WTC11 (cell line): ENCODE measurements around the gene ACYP2. TPM values are rescaled to one million over a fixed set of nuclear protein-coding genes. Genes with fewer than 3 reads are reported as not detected.

Experiments used
- ATAC-seq: fragments of 200-7000 bp; cut with Tn5 transposase; 2 replicates; pipeline ENCODE4 v1.10.0; 2021; ENCODE audit warnings: mild to moderate bottlenecking, moderate library complexity
- CTCF ChIA-PET: fragments of 300-600 bp; sonication (Branson Sonifier 250); formaldehyde crosslinking; loops from one replicate; lab custom pipeline; 2021; ENCODE audit warnings: antibody characterized with exemption; lab: Charles Lee
- POLR2A ChIA-PET: fragments of 350-600 bp; sonication (Branson Sonifier 250); formaldehyde crosslinking; loops from one replicate; lab custom pipeline; 2021; ENCODE audit warnings: antibody characterized with exemption; lab: Charles Lee
- DNase-seq: peaks from one replicate; pipeline ENCODE4 v3.0.0; 2021; ENCODE audit warnings: low spot score
- H3K27ac Mint-ChIP-seq: 2 replicates; pipeline ENCODE4 v1.8.0; 2021; ENCODE audit warnings: mixed read lengths
- H3K27me3 Mint-ChIP-seq: 2 replicates; pipeline ENCODE4 v1.8.0; 2021; ENCODE audit warnings: low read depth, mild to moderate bottlenecking, moderate library complexity, mixed read lengths
- H3K36me3 Mint-ChIP-seq: 2 replicates; pipeline ENCODE4 v1.8.0; 2021; ENCODE audit warnings: mixed read lengths
- H3K4me1 Mint-ChIP-seq: 2 replicates; pipeline ENCODE4 v1.8.0; 2022; ENCODE audit warnings: mixed read lengths
- H3K4me3 Mint-ChIP-seq: 2 replicates; pipeline ENCODE4 v1.8.0; 2021; ENCODE audit warnings: mild to moderate bottlenecking, moderate library complexity, mixed read lengths
- H3K9me3 Mint-ChIP-seq: 2 replicates; pipeline ENCODE4 v1.8.0; 2021; ENCODE audit warnings: mixed read lengths
- ATF1 ChIP-seq: sonication (generic); formaldehyde crosslinking; IDR thresholded peaks from 2 replicates; pipeline ENCODE4 v1.8.1; 2023; ENCODE audit warnings: mild to moderate bottlenecking, moderate library complexity, missing genetic modification reagents
- CBFB ChIP-seq: sonication (generic); formaldehyde crosslinking; IDR thresholded peaks from 2 replicates; pipeline ENCODE4 v1.8.1; 2022; ENCODE audit warnings: mild to moderate bottlenecking, low read depth, missing genetic modification reagents
- CTCF ChIP-seq: fragments of 200-600 bp; IDR thresholded peaks from 2 replicates; pipeline ENCODE4 v1.8.0; 2022; ENCODE audit warnings: antibody characterized with exemption
- ELF4 ChIP-seq: sonication (generic); formaldehyde crosslinking; IDR thresholded peaks from 2 replicates; pipeline ENCODE4 v1.8.1; 2022; ENCODE audit warnings: low read depth, mild to moderate bottlenecking, moderate library complexity, missing genetic modification reagents
- EMX1 ChIP-seq: fragments of 250-450 bp; sonication (Bioruptor Pico); IDR thresholded peaks from 2 replicates; pipeline ENCODE4 v1.8.0; 2021; ENCODE audit warnings: mild to moderate bottlenecking
- FOXP4 ChIP-seq: sonication (generic); formaldehyde crosslinking; IDR thresholded peaks from 2 replicates; pipeline ENCODE4 v1.8.0; 2022; ENCODE audit warnings: mild to moderate bottlenecking, missing genetic modification reagents
- HMGA2 ChIP-seq: fragments of 250-450 bp; sonication (Bioruptor Pico); IDR thresholded peaks from 2 replicates; pipeline ENCODE4 v1.4.0; 2021; ENCODE audit warnings: mild to moderate bottlenecking, moderate library complexity
- KAT7 ChIP-seq: sonication (generic); formaldehyde crosslinking; IDR thresholded peaks from 2 replicates; pipeline ENCODE4 v1.8.1; 2023; ENCODE audit warnings: missing genetic modification reagents, mild to moderate bottlenecking, borderline replicate concordance
- MYBL2 ChIP-seq: sonication (generic); formaldehyde crosslinking; IDR thresholded peaks from 2 replicates; pipeline ENCODE4 v1.8.1; 2023; ENCODE audit warnings: mild to moderate bottlenecking, moderate library complexity, missing genetic modification reagents
- NFATC4 ChIP-seq: fragments of 250-450 bp; sonication (Bioruptor Pico); IDR thresholded peaks from 2 replicates; pipeline ENCODE4 v1.9.0; 2021; ENCODE audit warnings: mild to moderate bottlenecking
- NFYB ChIP-seq: sonication (generic); formaldehyde crosslinking; conservative IDR thresholded peaks from 2 replicates; pipeline ENCODE4 v1.8.0; 2022; ENCODE audit warnings: low read depth, missing genetic modification reagents
- RELA ChIP-seq: sonication (generic); formaldehyde crosslinking; IDR thresholded peaks from 2 replicates; pipeline ENCODE4 v1.8.1; 2022; ENCODE audit warnings: missing genetic modification reagents, mild to moderate bottlenecking, borderline replicate concordance
- SMAD3 ChIP-seq: sonication (generic); formaldehyde crosslinking; IDR thresholded peaks from 2 replicates; pipeline ENCODE4 v1.8.0; 2022; ENCODE audit warnings: missing genetic modification reagents, mild to moderate bottlenecking, borderline replicate concordance
- USF1 ChIP-seq: sonication (generic); formaldehyde crosslinking; IDR thresholded peaks from 2 replicates; pipeline ENCODE4 v1.8.0; 2022; ENCODE audit warnings: mild to moderate bottlenecking, missing genetic modification reagents
- ZNF121 ChIP-seq: sonication (generic); formaldehyde crosslinking; IDR thresholded peaks from 2 replicates; pipeline ENCODE4 v1.8.0; 2023; ENCODE audit warnings: missing genetic modification reagents
- ZNF263 ChIP-seq: sonication (generic); formaldehyde crosslinking; IDR thresholded peaks from 2 replicates; pipeline ENCODE4 v1.8.1; 2022; ENCODE audit warnings: low read depth, mild to moderate bottlenecking, moderate library complexity, missing genetic modification reagents
- total RNA-seq: library from RNA; stranded (reverse); gene quantifications from 3 replicates; pipeline ENCODE4 v1.2.3, GENCODE V29; 2021
- TF ChIP-seq, protein P1 (sequence below): sonication (generic); formaldehyde crosslinking; conservative IDR thresholded peaks from 2 replicates; pipeline ENCODE4 v1.8.1; 2023; ENCODE audit warnings: mild to moderate bottlenecking, low read depth, missing genetic modification reagents, moderate library complexity
- TF ChIP-seq, protein P2 (sequence below): fragments of 250-450 bp; sonication (Bioruptor Pico); IDR thresholded peaks from 2 replicates; pipeline ENCODE4 v1.9.0; 2021; ENCODE audit warnings: mild to moderate bottlenecking
- TF ChIP-seq, protein P3 (sequence below): sonication (generic); formaldehyde crosslinking; IDR thresholded peaks from 2 replicates; pipeline ENCODE4 v1.8.1; 2023; ENCODE audit warnings: mild to moderate bottlenecking, missing genetic modification reagents, moderate library complexity
- TF ChIP-seq, protein P4 (sequence below): fragments of 250-450 bp; sonication (Bioruptor Pico); IDR thresholded peaks from 2 replicates; pipeline ENCODE4 v1.9.0; 2021; ENCODE audit warnings: mild to moderate bottlenecking
- TF ChIP-seq, protein P5 (sequence below): sonication (generic); formaldehyde crosslinking; IDR thresholded peaks from 2 replicates; pipeline ENCODE4 v1.8.0; 2022; ENCODE audit warnings: mild to moderate bottlenecking, missing genetic modification reagents
- TF ChIP-seq, protein P6 (sequence below): sonication (generic); formaldehyde crosslinking; conservative IDR thresholded peaks from 2 replicates; pipeline ENCODE4 v1.8.1; 2022; ENCODE audit warnings: mild to moderate bottlenecking, missing genetic modification reagents

ACYP2 gene
- total RNA-seq, 1 experiment from 2014 or later = 4.4 TPM

DNA sequence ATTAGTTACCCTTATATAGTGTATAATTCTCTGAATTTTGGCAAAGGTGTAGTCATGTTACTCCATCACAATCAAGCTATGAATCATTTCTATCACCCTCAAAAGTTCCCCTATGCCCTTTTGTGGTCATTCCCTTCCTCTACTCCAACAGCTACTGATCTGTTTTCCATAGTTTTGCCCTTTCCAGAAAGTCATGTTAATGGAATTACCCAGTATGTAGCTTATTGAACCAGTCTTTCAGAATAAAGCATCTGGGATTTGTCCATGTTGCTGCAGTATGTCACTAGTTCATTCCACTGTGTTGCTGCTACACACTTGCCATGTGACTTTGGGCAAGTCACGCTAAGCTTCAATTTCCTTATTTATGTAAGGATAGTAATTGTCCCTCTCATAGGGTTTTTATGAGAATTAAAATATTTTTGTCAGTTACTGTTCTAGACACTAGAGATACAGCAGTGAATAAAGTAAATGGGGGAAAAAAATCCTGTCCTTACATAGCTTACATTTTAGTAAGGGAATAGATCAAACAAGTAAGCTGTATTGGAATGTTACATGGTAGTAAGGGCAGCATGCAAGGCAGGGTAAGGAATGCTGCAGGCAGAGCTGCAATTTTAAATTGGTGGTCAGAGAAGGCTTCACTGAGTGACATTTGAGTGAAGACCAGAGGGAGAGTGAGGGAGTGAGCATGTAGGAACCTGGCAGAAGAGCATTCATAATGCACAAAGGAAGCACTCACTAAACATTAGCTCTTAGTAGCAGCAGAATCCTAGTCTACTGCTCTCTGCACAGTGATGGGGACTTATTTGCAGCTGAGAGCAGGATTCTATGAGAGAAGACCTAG, 220.9 kb downstream of the ACYP2 start (continued):
- TF ChIP-seq, protein P1, sequence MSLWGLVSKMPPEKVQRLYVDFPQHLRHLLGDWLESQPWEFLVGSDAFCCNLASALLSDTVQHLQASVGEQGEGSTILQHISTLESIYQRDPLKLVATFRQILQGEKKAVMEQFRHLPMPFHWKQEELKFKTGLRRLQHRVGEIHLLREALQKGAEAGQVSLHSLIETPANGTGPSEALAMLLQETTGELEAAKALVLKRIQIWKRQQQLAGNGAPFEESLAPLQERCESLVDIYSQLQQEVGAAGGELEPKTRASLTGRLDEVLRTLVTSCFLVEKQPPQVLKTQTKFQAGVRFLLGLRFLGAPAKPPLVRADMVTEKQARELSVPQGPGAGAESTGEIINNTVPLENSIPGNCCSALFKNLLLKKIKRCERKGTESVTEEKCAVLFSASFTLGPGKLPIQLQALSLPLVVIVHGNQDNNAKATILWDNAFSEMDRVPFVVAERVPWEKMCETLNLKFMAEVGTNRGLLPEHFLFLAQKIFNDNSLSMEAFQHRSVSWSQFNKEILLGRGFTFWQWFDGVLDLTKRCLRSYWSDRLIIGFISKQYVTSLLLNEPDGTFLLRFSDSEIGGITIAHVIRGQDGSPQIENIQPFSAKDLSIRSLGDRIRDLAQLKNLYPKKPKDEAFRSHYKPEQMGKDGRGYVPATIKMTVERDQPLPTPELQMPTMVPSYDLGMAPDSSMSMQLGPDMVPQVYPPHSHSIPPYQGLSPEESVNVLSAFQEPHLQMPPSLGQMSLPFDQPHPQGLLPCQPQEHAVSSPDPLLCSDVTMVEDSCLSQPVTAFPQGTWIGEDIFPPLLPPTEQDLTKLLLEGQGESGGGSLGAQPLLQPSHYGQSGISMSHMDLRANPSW (CRISPR knock-in tag) = no peak
- TF ChIP-seq, protein P2, sequence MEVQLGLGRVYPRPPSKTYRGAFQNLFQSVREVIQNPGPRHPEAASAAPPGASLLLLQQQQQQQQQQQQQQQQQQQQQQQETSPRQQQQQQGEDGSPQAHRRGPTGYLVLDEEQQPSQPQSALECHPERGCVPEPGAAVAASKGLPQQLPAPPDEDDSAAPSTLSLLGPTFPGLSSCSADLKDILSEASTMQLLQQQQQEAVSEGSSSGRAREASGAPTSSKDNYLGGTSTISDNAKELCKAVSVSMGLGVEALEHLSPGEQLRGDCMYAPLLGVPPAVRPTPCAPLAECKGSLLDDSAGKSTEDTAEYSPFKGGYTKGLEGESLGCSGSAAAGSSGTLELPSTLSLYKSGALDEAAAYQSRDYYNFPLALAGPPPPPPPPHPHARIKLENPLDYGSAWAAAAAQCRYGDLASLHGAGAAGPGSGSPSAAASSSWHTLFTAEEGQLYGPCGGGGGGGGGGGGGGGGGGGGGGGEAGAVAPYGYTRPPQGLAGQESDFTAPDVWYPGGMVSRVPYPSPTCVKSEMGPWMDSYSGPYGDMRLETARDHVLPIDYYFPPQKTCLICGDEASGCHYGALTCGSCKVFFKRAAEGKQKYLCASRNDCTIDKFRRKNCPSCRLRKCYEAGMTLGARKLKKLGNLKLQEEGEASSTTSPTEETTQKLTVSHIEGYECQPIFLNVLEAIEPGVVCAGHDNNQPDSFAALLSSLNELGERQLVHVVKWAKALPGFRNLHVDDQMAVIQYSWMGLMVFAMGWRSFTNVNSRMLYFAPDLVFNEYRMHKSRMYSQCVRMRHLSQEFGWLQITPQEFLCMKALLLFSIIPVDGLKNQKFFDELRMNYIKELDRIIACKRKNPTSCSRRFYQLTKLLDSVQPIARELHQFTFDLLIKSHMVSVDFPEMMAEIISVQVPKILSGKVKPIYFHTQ (CRISPR knock-in tag) = no peak
- TF ChIP-seq EMX1 (CRISPR knock-in tag) (no peak), CTCF (no peak), RELA (CRISPR knock-in tag) (no peak), ELF4 (CRISPR knock-in tag) (no peak), NFATC4 (no peak), CBFB (CRISPR knock-in tag) (no peak), KAT7 (CRISPR knock-in tag) (no peak), SMAD3 (CRISPR knock-in tag) (no peak), NFYB (CRISPR knock-in tag) (no peak)
- TF ChIP-seq, protein P3, sequence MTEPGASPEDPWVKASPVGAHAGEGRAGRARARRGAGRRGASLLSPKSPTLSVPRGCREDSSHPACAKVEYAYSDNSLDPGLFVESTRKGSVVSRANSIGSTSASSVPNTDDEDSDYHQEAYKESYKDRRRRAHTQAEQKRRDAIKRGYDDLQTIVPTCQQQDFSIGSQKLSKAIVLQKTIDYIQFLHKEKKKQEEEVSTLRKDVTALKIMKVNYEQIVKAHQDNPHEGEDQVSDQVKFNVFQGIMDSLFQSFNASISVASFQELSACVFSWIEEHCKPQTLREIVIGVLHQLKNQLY (CRISPR knock-in tag) = no peak
- TF ChIP-seq, protein P4, sequence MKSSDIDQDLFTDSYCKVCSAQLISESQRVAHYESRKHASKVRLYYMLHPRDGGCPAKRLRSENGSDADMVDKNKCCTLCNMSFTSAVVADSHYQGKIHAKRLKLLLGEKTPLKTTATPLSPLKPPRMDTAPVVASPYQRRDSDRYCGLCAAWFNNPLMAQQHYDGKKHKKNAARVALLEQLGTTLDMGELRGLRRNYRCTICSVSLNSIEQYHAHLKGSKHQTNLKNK (CRISPR knock-in tag) = no peak

GRCh38 chr2:54336977-54337255, 221.5 kb downstream of the ACYP2 start:
- H3K4me3 Mint-ChIP-seq = no peak overlapping the region
- no peaks in the 10 kb centered on the region for H3K36me3 Mint-ChIP-seq
- peaks cover 8% of the 10 kb centered on the region for H3K27me3 Mint-ChIP-seq
- no peak overlapping the region for H3K27ac Mint-ChIP-seq
- no peaks in the 10 kb centered on the region for H3K4me1 Mint-ChIP-seq
- ChIA-PET CTCF (no interaction called here), POLR2A (no interaction called here)
- DNase-seq = no peak
- no peaks in the 10 kb centered on the region for H3K9me3 Mint-ChIP-seq
- ATAC-seq = no peak
- TF ChIP-seq MYBL2 (CRISPR knock-in tag) (no peak), USF1 (CRISPR knock-in tag) (no peak), FOXP4 (CRISPR knock-in tag) (no peak), ZNF263 (CRISPR knock-in tag) (no peak), EMX1 (CRISPR knock-in tag) (no peak), HMGA2 (CRISPR knock-in tag) (no peak), ZNF121 (CRISPR knock-in tag) (no peak), CBFB (CRISPR knock-in tag) (no peak), ATF1 (CRISPR knock-in tag) (no peak)
- TF ChIP-seq, protein P5, sequence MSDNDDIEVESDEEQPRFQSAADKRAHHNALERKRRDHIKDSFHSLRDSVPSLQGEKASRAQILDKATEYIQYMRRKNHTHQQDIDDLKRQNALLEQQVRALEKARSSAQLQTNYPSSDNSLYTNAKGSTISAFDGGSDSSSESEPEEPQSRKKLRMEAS (CRISPR knock-in tag) = no peak
- TF ChIP-seq, protein P6, sequence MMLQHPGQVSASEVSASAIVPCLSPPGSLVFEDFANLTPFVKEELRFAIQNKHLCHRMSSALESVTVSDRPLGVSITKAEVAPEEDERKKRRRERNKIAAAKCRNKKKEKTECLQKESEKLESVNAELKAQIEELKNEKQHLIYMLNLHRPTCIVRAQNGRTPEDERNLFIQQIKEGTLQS (CRISPR knock-in tag) = no peak
